Loucy (cell line): ENCODE data around the gene ORAI1.

Experiments used
- EZH2phosphoT487 ChIP-seq: fragments of 200-600 bp; IDR thresholded peaks from 2 replicates; pipeline ENCODE4 v1.6.1; 2018; ENCODE audit warnings: antibody characterized with exemption, mild to moderate bottlenecking, moderate library complexity, borderline replicate concordance
- TF ChIP-seq, protein P1 (sequence below): fragments of 200-600 bp; sonication (generic); conservative IDR thresholded peaks from 2 replicates; pipeline ENCODE4 v1.5.1; 2014; ENCODE audit warnings: mild to moderate bottlenecking, antibody characterized with exemption, low read length

DNA sequence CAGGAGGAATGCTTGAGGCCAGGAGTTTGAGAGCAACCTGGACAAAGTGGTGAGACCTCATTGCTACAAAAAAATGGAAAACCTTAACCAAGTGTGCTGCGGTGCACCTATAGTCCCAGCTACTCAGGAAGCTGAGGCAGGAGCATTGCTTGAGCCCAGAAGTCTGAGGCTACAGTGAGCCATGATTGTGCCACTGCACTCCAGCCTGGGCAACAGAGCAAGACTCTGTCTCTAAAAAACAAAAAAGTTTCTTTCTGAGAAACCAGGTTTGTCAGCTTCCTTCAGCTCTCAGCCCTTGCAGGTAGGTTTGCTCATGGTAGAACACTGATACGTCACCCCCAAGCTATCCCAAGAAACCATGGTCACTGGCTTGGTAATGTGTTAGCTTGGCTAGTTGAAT, 63.1 kb downstream of the ORAI1 start:
- no peak for TF ChIP-seq EZH2phosphoT487
- TF ChIP-seq, protein P1, sequence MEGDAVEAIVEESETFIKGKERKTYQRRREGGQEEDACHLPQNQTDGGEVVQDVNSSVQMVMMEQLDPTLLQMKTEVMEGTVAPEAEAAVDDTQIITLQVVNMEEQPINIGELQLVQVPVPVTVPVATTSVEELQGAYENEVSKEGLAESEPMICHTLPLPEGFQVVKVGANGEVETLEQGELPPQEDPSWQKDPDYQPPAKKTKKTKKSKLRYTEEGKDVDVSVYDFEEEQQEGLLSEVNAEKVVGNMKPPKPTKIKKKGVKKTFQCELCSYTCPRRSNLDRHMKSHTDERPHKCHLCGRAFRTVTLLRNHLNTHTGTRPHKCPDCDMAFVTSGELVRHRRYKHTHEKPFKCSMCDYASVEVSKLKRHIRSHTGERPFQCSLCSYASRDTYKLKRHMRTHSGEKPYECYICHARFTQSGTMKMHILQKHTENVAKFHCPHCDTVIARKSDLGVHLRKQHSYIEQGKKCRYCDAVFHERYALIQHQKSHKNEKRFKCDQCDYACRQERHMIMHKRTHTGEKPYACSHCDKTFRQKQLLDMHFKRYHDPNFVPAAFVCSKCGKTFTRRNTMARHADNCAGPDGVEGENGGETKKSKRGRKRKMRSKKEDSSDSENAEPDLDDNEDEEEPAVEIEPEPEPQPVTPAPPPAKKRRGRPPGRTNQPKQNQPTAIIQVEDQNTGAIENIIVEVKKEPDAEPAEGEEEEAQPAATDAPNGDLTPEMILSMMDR: no peak
